ENCODE data around the gene NPTX1. TPM values are rescaled to one million over a fixed set of nuclear protein-coding genes. Genes with fewer than 3 reads are reported as not detected.

NPTX1 gene
- total RNA-seq, 2 experiments from 2014 or later = 0.22 TPM; not detected in 1

DNA sequence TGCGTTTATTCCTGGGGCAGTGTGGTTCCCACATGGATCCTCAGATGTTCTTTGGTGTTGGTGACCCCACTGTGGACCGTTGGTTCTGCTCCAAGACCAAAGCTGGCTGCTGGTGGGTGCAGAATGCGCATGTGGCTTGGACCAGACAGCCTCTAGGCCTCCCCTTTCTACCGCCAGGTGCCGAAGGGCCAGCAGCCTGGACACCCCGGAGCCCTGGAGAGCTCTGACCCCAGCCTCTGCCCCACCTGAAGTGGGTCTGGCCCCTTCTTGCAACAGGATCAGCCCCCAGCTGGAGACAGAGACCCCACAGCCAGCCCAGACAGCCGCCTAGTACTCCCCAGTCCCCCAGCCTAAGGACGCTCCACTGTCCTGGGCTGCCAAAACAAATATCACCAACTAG is 18.4 kb downstream of the NPTX1 start:
- ChIA-PET POLR2A (no interaction called here), CTCF (ENCODE audit: unreplicated experiment) (no interaction called here)
- Histone ChIP-seq H3K79me2 (ENCODE audit: insufficient read depth, low read depth, low read length) (no peaks in the 10 kb centered on the region), H3K36me3 (ENCODE audit: insufficient read depth, low read length) (no peaks in the 10 kb centered on the region), H2AFZ (ENCODE audit: low read length) (no peak overlapping the region), H3K4me1 (ENCODE audit: insufficient read depth, low read length, poor library complexity, severe bottlenecking) (peaks cover 26% of the 10 kb centered on the region), H4K20me1 (ENCODE audit: insufficient read depth, low read length) (no peaks in the 10 kb centered on the region), H3K4me2 (ENCODE audit: low read length) (no peak overlapping the region), H3K9me3 (ENCODE audit: low read length) (no peaks in the 10 kb centered on the region), H3K4me3 (ENCODE audit: low read depth, low read length, poor library complexity, severe bottlenecking) (no peak overlapping the region), H3K9me2 (ENCODE audit: insufficient read depth, low read length) (no peaks in the 10 kb centered on the region), H3K27ac (ENCODE audit: low read depth, low read length, poor library complexity, severe bottlenecking) (no peak overlapping the region)
- TF ChIP-seq EZH2phosphoT487 (IDR thresholded peaks at IDR 0.05; ENCODE audit: borderline replicate concordance, low read depth, low read length) = no peak
- TF ChIP-seq, protein P1, sequence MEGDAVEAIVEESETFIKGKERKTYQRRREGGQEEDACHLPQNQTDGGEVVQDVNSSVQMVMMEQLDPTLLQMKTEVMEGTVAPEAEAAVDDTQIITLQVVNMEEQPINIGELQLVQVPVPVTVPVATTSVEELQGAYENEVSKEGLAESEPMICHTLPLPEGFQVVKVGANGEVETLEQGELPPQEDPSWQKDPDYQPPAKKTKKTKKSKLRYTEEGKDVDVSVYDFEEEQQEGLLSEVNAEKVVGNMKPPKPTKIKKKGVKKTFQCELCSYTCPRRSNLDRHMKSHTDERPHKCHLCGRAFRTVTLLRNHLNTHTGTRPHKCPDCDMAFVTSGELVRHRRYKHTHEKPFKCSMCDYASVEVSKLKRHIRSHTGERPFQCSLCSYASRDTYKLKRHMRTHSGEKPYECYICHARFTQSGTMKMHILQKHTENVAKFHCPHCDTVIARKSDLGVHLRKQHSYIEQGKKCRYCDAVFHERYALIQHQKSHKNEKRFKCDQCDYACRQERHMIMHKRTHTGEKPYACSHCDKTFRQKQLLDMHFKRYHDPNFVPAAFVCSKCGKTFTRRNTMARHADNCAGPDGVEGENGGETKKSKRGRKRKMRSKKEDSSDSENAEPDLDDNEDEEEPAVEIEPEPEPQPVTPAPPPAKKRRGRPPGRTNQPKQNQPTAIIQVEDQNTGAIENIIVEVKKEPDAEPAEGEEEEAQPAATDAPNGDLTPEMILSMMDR (conservative IDR thresholded peaks at IDR 0.05; ENCODE audit: low read length) = no peak
- intact Hi-C loops (cut with micrococcal nuclease; ENCODE audit: unreplicated experiment) = no loop called here
- DNase-seq (ENCODE audit: low spot score) = no peak
- BruUV-seq (replicated peaks) = no TSS peak

DNA sequence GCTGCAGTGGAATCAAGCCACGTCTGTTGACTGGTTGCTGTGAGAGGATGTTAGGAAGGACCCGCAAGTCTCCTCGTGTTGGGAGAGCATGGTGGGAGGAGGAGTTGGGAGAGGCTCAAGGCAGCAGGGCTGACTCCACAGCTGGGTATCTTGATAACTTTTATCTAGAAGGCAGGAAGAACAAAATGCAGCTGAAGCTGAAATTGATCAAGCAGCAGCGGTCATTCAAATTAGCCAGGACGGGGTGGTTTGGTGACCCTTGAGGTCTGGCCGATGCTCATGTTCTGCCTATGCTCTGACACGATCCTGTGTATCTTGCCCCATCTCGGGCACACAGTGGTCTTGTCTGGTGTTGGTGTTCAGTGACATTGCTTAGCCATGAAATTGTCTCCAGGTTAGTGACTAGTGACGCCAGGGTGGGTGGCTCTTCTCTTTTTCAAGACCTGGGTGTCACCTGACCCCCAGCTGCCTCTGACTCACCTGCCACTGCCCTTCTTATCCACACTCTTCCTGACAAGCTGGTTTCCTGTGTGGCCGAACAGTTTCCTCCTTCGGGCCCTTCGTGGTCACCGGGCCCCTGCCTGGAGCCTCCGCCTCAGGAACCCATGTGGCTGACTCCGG is 19.1 kb downstream of the NPTX1 start:
- Histone ChIP-seq H4K20me1 (ENCODE audit: insufficient read depth, low read length) (no peaks in the 10 kb centered on the region), H3K4me2 (ENCODE audit: low read length) (no peak overlapping the region), H3K79me2 (ENCODE audit: insufficient read depth, low read depth, low read length) (no peaks in the 10 kb centered on the region), H3K4me3 (ENCODE audit: low read depth, low read length, poor library complexity, severe bottlenecking) (no peak overlapping the region), H3K9me2 (ENCODE audit: insufficient read depth, low read length) (no peaks in the 10 kb centered on the region), H2AFZ (ENCODE audit: low read length) (no peak overlapping the region), H3K27ac (ENCODE audit: low read depth, low read length, poor library complexity, severe bottlenecking) (no peak overlapping the region), H3K4me1 (ENCODE audit: insufficient read depth, low read length, poor library complexity, severe bottlenecking) (peaks cover 27% of the 10 kb centered on the region), H3K36me3 (ENCODE audit: insufficient read depth, low read length) (no peaks in the 10 kb centered on the region), H3K9me3 (ENCODE audit: low read length) (no peaks in the 10 kb centered on the region)
- BruUV-seq (replicated peaks) = no TSS peak
- DNase-seq (ENCODE audit: low spot score) = no peak
- ChIA-PET CTCF (ENCODE audit: unreplicated experiment) (interaction anchor here (0.6 kb wide), 1 partner anchor 136 kb away, joined by 3 read pairs; no protein-coding TSS in a partner anchor), POLR2A (no interaction called here)
- intact Hi-C loops (cut with micrococcal nuclease; ENCODE audit: unreplicated experiment) = no loop called here
- no peak for TF ChIP-seq EZH2phosphoT487 (IDR thresholded peaks at IDR 0.05; ENCODE audit: borderline replicate concordance, low read depth, low read length)
- TF ChIP-seq, protein P1 (conservative IDR thresholded peaks at IDR 0.05; ENCODE audit: low read length) = no peak

DNA sequence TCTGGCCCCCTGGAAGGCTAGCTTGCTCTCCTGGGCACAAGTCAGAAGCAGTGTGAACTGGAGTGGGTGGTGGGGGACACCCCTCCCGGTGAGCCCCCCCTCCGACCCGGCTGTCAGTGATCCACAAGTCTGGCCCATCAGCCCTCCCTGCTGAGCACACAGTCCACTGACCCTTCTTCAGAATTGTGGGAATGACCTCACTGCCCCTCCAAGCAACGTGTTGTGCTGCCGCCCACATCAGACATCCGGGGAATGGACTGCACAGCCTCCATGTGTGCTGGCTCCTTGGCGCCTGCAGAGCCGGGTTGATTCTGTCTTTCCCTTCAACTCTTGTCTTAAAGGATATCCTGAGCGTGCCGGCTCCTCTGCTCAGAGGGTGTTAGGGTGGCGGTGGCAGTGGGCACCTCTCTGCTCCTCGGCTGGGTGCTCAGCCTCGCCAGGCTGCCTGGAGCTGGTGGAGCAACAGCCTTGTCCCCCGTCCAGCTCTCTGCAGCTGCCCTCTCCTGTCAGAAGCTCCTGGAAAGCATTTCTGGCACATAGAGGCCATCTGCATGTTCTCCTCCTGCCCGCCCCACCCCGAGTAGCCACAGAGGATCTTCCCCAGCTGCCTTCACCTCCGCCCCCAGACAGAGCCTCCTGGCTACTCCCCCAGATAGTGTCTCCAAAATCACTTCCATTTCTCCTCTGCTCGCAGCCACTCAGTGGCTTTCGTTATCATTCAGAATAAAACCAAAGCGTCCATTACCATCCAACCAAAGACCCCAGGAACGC is 19.8 kb downstream of the NPTX1 start:
- Histone ChIP-seq H3K4me1 (ENCODE audit: insufficient read depth, low read length, poor library complexity, severe bottlenecking) (peaks cover 27% of the 10 kb centered on the region), H3K27ac (ENCODE audit: low read depth, low read length, poor library complexity, severe bottlenecking) (no peak overlapping the region), H3K9me3 (ENCODE audit: low read length) (no peaks in the 10 kb centered on the region), H4K20me1 (ENCODE audit: insufficient read depth, low read length) (no peaks in the 10 kb centered on the region), H3K36me3 (ENCODE audit: insufficient read depth, low read length) (no peaks in the 10 kb centered on the region), H3K79me2 (ENCODE audit: insufficient read depth, low read depth, low read length) (no peaks in the 10 kb centered on the region), H3K4me3 (ENCODE audit: low read depth, low read length, poor library complexity, severe bottlenecking) (no peak overlapping the region), H2AFZ (ENCODE audit: low read length) (no peak overlapping the region), H3K4me2 (ENCODE audit: low read length) (no peak overlapping the region), H3K9me2 (ENCODE audit: insufficient read depth, low read length) (no peaks in the 10 kb centered on the region)
- no peak for TF ChIP-seq EZH2phosphoT487 (IDR thresholded peaks at IDR 0.05; ENCODE audit: borderline replicate concordance, low read depth, low read length)
- TF ChIP-seq, protein P1 (conservative IDR thresholded peaks at IDR 0.05; ENCODE audit: low read length) = no peak
- BruUV-seq (replicated peaks) = no TSS peak
- ChIA-PET CTCF (ENCODE audit: unreplicated experiment) (no interaction called here), POLR2A (interaction anchor here (0.6 kb wide), 2 partner anchors 30 to 146 kb away, joined by 3 read pairs; no protein-coding TSS in a partner anchor)
- intact Hi-C loops (cut with micrococcal nuclease; ENCODE audit: unreplicated experiment) = no loop called here
- no peak for DNase-seq (ENCODE audit: low spot score)
